Activated CD8-positive, alpha-beta memory T cell treated with anti-CD3 and anti-CD28 coated beads for 36 hours (primary cell): ENCODE measurements around the gene FBXL16. TPM values are rescaled to one million over a fixed set of nuclear protein-coding genes. Genes with fewer than 3 reads are reported as not detected.

Experiments used
- CTCF ChIA-PET: fragments of 350-600 bp; sonication (Branson Sonifier 250); formaldehyde crosslinking; loops from one replicate; lab custom pipeline; 2021; ENCODE audit warnings: antibody characterized with exemption; lab: Charles Lee
- POLR2A ChIA-PET: fragments of 350-600 bp; sonication (Branson Sonifier 250); formaldehyde crosslinking; loops from one replicate; lab custom pipeline; 2021; ENCODE audit warnings: antibody characterized with exemption; lab: Charles Lee
- total RNA-seq, 2 experiments: library from RNA; stranded (reverse); gene quantifications; one replicate each; pipeline ENCODE4 v1.2.3, GENCODE V29; 2021

The FBXL16 gene
- total RNA-seq, 2 experiments from 2014 or later: 4.1 to 5.7 TPM

DNA sequence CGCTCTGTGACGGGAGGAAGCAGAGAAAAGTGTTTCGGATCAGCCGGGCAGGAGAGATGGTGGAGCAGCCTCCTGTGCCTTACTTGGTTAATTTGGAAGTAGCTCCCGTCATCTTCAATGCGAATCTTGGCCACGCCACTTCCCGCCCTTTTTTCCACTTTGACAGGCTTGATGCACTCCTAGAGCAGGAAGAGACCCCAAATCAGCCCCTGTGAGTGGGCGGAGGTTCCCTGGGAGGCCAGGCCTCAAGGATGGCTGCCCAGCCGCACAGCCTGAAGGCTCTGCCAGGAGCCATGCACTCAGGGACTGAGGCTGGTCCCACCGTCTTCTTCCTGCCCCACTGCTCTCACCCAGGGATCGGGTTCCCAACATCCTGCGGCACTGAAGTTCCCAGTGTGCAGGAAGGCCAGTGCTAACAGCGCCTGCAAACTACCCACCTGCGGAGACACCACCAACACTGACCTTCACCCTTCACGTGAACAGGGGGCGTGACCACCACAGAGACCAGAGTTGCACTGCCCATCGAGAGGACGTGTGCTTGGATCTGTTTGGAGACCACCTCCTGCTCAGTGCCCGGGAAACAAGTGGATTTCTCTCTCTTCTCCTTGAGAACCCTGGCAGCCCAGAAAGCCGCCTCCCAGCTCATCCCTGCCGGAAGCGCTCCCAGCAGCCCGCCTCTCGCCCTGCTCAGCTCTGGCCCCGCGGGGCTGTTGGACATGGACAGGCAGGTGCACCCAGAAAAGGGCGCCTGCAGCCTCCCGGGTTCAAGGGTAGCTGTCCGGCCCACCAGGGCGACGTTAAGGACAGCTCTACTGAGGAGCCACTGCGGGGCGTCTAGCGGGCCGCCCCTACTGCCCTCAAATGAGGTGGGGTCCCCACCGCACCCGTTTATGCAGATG is 34.2 kb upstream of the FBXL16 start:
- ChIA-PET POLR2A (interaction anchor here (0.6 to 1.2 kb wide), 2 partner anchors 11 to 348 kb away, joined by 3 read pairs; no protein-coding TSS in a partner anchor), CTCF (interaction anchor here (0.6 to 5.2 kb wide), 6 partner anchors 13 to 777 kb away, joined by 3 to 17 read pairs (median 10); partner anchors contain the start of genes ANTKMT, CCDC78, HAGHL and METRN)

DNA sequence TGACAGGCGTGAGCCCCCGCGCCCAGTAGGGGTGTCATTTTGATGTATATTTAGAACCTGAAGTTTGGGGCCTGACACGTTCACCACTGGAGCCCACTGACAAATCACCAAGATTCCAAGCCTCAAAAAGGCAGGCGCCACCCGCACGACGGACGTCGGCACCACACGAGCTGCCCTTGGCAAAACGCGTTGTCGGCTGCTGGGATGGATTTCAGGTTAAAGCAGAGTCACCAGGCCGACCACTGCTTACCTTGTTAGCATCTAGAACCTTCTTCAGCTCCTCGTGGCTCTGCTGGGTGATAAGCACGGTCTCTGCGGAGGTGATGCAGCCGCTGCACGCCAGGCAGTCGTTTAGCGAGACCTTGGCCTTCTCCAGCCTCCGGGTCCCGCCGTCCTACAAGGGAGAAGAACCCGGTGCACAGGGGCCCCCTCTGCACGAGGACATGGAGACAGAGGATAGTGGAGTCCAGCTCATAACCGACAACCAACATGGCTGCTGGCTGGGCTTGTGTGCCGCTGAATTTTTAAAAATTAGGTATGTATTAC is 31.4 kb upstream of the FBXL16 start:
- ChIA-PET POLR2A (interaction anchor here (1.0 to 2.1 kb wide), 4 partner anchors 14 to 64 kb away, joined by 3 to 14 read pairs (median 3); partner anchors contain the start of genes ANTKMT and GNG13), CTCF (interaction anchor here (1.1 to 2.6 kb wide), 6 partner anchors 9 to 49 kb away, joined by 3 to 17 read pairs (median 10); partner anchors contain the start of genes ANTKMT, HAGHL and METRN)

DNA sequence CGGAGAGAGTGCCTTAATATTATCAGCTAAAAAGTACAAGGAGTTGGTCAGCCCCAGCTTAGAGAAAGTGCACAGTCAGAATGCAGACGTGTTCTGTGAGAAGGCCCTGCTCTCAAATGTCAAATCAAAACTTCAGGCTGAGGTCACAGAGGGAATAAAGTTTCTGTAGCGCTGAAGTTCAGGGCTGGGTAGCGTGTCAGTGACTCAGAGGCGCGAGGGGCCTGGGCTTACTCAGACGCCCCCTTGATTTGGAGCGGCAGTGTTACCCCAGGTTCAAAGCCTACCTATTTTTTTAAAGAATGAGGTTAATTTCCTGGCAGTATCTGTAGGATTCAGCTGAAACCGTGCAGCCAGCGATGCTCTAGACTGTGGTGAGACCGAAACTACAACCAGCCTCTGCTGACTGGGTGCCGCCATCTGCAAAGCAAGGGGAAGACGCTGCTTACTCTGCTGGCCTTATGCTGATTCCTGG is 30.4 kb upstream of the FBXL16 start:
- CTCF ChIA-PET: interaction anchor here (1.1 to 2.6 kb wide), 12 partner anchors 8 to 52 kb away, joined by 3 to 17 read pairs (median 4); partner anchors contain the start of genes ANTKMT, CCDC78, CHTF18 and HAGHL
- POLR2A ChIA-PET: interaction anchor here (1.0 to 2.1 kb wide), 7 partner anchors 8 to 65 kb away, joined by 3 to 14 read pairs (median 7); partner anchors contain the start of genes ANTKMT, CCDC78, GNG13 and JMJD8

DNA sequence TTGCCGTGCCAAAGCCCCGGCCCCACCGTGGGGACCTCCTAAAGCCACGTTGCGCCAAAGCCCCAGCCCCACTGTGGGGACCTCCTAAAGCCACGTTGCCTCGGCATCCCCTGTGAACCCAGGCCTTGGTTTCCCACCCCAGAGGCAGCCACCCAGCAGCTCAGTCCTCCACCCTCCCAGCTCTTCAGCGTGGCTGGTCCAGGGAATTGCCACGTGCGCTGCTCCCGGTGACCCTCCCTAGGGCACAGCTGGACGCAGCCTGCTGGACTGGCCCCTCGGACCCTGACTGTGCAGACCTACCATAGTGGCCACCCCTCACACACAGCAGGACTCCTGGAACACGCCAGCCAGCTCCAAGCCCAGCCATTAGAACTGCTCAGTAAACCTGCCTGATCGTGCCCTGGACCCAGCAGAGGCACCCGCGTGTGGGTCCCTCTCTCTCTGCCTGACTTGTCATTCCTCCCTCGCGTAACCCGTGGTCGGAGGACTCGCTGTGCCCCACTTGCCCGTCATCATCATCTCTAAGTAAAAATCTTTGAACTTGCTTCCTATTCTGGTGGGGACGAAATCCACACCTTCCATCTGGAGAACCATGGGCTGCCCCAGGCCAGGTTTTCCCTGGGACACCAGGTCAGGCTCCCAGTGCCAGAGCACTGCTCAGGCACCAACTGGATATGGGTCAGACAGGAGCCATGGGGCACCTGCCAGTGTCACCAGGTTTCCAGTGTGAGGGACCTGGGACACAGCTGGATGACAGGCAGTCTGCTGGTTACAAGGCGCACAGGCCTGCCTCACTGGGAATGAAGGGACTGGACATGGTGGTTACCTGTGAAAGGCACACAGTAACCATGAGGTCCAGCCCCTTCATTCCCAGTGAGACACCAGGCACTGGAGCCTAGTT is 29.6 kb upstream of the FBXL16 start:
- POLR2A ChIA-PET: interaction anchor here (1.2 to 2.1 kb wide), 6 partner anchors 7 to 51 kb away, joined by 3 to 14 read pairs (median 7); partner anchors contain the start of genes ANTKMT, CCDC78 and JMJD8

DNA sequence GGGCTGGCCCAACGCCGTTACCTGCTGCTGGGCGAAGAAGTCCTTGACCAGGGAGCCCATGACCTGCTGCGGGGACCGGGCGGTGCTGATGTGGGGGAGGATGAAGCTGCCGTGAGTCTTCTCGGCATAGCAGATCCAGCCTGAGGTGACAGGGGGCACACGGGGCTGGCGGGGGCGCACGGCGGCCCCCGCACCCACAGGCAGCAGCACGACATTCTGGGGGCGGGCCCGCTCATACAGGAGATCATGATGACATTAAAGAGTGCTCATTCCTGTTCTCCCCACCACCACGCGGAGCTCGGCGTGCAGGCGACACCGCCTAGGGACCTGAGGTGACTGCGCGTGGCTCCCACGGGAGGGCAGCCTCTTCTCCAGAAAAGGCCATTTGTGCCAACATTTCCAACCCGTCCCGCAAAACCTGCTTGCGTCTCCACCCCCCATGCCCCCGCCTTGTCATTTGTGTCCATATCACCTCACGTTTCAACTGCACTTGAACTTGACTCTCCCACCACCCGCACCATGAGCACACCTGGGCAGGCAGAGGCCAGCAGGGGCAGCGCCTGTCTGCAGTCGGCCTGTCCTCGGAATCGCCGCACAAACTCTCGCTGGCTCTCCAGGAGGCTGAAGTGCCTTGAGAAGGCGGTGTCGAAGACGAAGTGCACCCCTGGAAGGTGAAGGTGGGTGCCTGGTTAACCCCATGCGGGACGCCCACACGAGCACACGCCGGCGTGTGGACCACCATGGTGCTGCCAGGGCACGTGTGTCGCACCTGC is 28.8 kb upstream of the FBXL16 start:
- ChIA-PET CTCF (interaction anchor here (1.3 to 2.6 kb wide), 4 partner anchors 14 to 51 kb away, joined by 3 to 17 read pairs (median 9); partner anchors contain the start of gene ANTKMT), POLR2A (no interaction called here)

More for the DNA sequence above, 29.6 kb upstream of the FBXL16 start:
- CTCF ChIA-PET: interaction anchor here (1.1 to 2.6 kb wide), 10 partner anchors 9 to 53 kb away, joined by 3 to 17 read pairs (median 5); partner anchors contain the start of genes ANTKMT, CCDC78, CHTF18 and HAGHL

DNA sequence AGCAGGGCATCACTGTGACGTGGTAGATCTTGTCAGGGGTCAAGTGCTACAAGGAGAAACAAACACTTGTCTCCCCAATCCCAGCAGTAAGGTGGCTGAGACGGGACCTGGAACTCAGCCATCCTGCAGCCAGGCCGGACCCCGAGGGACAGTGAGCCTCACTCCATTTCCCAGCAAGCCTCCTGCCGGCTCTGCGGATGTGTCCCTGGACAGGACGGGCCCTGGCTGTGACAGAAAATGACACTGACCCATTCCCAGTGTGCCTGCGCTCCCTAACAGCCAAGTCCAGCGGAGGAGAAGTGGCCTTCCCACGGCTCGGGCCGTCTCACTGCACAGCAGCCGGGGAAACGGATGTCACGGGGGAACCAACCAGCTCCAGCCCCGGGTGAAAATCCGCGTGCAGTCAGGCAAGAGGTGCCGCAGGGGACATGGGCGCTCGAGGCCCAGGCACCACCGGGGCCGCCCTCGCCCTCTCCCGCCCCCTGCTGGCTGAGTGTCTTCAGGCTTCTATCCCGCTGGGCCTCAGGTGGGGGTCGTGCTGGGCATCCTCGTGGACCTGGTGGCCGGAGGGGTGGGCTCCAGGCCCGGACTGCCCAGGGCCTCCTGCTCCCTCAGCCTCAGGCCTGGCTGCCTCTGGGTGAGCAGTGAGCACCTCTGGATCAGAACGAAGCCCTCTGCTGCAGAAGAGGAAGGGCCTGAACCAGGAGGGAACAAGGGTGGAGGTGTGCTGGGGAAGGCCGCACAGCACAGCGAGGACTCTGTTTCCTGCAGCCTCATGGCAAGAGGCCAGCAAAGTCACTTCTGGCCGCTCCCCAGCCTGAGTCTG is 28.0 kb upstream of the FBXL16 start:
- ChIA-PET CTCF (interaction anchor here (1.3 to 1.4 kb wide), 4 partner anchors 14 to 36 kb away, joined by 3 to 7 read pairs (median 4); no protein-coding TSS in a partner anchor), POLR2A (no interaction called here)

DNA sequence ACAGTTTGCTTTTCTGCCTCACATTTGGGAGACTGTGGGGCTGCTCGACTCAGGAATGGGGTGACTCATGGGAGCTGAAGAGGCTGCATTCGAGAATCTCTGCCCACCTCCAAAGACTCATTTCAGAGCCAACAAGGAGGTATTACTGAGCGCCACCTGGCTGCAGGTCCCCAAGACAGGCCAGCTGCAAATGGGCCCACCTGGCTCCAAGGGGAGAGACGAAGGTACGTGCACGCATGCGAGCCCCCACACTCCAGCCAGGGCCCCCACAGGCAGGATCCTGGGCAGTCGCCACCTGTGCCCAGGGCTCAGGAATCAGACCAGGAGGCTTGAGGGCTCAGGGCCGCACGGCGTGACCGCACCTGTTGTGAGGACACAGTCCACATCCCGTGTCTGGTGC is 27.3 kb upstream of the FBXL16 start:
- ChIA-PET CTCF (interaction anchor here (1.3 to 1.4 kb wide), 3 partner anchors 13 to 37 kb away, joined by 3 to 7 read pairs (median 3); no protein-coding TSS in a partner anchor), POLR2A (interaction anchor here (0.8 kb wide), 1 partner anchor 12 kb away, joined by 3 read pairs; the partner anchor contains the start of gene ANTKMT)

DNA sequence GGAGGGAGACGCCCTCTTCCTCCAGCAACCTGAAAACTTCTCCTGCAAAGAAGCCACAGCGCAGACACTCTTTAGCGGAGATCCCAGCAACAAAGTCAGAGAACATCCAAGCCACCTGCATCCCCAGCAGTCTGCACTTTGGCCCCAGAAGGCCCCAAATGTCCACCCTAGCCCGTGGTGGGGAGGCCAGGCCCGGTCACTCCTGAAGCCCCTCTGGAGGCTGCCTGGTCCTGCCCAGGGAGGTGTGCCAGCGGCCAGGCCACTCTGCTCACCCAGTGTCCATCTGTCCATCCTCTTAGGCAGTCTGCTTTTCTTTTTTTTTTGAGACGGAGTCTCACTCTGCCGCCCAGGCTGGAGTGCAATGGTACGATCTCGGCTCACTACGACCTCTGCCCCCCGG is 26.7 kb upstream of the FBXL16 start:
- POLR2A ChIA-PET: interaction anchor here (0.8 kb wide), 1 partner anchor 12 kb away, joined by 3 read pairs; the partner anchor contains the start of gene ANTKMT
- CTCF ChIA-PET: interaction anchor here (1.3 to 1.4 kb wide), 3 partner anchors 12 to 38 kb away, joined by 3 to 7 read pairs (median 3); no protein-coding TSS in a partner anchor

DNA sequence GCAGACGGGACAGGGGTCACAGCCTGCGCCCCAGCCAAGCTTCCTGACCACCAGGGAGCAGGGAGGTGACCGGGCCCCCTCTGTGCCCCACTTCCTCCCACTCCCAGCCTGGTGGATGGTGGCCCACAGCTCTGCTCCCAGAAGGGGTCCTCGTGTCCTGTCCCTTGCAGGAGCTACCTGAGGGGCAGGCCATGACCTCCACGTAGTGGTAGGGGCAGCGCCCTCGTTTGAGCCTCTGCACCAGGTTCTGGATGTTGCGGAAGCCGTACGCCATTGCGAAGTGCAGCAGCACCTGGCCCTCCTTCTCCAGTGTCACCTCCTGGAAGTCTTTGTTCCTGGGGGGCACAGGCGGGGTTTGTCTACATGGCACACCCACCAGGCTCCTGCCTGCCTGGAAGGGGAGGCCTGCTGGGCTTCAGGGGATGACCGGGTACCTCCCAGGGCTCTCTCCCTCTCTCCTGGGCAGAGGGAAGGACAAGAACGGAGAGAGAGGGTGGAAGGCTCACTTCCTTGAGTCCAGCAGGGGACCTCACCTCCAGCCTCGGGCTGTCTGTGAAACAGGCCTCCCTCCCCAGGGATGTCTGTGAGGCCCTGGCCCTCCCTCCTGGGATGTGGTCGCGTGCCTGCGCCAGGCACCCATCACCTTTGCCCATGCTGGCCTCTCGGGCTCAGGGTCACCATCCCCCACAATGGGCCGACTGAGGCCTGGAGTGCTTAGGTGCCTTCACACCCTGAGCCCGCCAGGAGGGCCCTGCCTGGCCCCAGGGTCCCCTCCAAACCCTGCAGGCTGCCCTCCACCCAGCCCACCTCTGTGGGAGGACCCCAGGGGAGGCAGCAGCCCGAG is 25.3 kb upstream of the FBXL16 start:
- CTCF ChIA-PET: interaction anchor here (0.6 to 1.8 kb wide), 3 partner anchors 10 to 20 kb away, joined by 3 to 10 read pairs (median 4); partner anchors contain the start of gene ANTKMT
- POLR2A ChIA-PET: interaction anchor here (0.5 to 2.9 kb wide), 2 partner anchors 10 to 11 kb away, joined by 3 to 15 read pairs; partner anchors contain the start of gene ANTKMT

DNA sequence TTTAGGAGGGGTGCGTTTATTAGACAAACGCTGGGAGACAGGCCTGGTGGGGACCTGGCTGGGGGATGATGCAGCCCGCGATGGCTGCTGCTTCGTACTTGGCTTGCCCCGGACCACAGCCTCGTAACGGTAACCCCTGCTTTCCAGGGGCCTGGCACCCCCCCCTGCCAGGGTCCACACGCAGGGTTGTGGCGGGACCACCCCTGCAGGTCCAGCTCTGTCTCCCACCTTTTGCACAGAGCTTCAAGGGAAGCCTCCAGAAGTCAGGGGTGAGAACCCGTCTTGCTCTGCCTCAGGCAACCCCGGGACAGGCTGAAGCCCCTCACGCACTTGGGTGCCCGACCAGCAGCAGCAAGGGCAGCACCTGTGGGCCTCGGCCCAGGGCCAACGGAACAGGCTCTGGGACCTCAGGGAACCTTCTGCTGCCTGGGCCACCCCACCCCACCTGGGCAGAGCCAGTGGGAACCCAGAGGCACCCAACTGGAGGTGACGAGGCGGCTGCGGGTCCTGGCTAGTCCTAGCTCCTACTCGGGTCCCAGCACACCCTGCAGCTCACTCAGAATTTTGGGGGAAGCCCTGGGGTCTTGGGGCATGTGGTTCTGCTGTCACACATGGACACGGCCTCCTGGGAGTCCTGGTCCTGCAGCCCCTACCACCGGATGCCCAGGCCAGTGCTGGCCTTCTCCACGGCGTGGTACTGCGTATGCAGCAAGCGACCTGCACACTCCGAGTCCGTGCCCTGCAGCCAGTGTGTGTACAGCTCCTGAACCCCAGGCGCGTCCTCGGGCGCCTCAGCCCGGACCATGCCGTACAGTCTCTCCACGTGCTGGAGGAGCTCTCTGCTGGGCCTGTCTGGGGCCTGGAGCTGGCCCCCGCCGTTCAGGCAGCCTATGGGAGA is 24.4 kb upstream of the FBXL16 start:
- ChIA-PET CTCF (interaction anchor here (1.1 to 1.8 kb wide), 3 partner anchors 9 to 19 kb away, joined by 3 to 10 read pairs (median 5); partner anchors contain the start of genes ANTKMT and CIAO3), POLR2A (interaction anchor here (0.5 to 2.9 kb wide), 2 partner anchors 9 to 12 kb away, joined by 3 to 15 read pairs; partner anchors contain the start of gene ANTKMT)

DNA sequence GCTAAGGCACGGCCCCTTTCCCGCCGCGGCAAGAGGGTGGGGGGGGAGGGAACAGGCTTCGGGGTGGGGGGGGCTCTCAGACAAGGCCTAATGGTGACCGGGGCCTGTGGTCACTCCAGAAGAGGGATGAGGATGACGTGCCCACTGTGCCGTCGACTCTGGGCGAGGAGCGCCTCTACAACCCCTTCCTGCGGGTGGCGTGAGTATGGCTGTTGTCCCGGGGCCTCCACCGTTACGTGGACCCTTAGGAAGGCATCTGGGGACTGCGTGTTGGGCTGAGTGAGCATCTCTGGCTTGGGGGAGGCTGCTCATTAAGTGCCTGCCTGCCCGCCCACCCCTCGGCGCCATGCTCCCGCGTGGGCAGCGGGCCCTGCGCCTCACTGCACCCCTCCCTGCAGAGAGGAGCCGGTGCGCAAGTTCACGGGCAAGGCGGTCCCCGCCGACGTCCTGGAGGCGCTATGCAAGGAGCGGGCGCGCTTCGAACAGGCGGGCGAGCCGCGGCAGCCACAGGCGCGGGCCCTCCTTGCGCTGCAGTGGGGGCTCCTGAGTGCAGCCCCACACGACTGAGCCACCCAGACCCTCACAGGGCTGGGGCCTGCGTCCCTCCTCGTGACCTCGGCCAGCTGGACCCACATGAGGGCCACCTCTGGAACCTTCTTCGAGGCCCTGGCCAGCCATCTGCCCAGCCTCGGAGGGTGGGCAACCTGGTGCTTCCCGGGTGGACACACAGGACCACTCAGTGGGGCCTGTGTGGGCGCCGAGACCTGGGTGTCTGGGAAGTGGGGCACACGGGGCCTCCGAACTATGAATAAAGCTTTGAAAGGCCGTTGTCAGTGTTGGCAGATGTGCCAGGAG is 23.5 kb upstream of the FBXL16 start:
- POLR2A ChIA-PET: interaction anchor here (0.9 to 2.9 kb wide), 3 partner anchors 8 to 95 kb away, joined by 3 to 15 read pairs (median 12); partner anchors contain the start of gene ANTKMT
- CTCF ChIA-PET: interaction anchor here (1.1 to 1.8 kb wide), 4 partner anchors 8 to 18 kb away, joined by 3 to 10 read pairs (median 4); partner anchors contain the start of genes ANTKMT and CIAO3

DNA sequence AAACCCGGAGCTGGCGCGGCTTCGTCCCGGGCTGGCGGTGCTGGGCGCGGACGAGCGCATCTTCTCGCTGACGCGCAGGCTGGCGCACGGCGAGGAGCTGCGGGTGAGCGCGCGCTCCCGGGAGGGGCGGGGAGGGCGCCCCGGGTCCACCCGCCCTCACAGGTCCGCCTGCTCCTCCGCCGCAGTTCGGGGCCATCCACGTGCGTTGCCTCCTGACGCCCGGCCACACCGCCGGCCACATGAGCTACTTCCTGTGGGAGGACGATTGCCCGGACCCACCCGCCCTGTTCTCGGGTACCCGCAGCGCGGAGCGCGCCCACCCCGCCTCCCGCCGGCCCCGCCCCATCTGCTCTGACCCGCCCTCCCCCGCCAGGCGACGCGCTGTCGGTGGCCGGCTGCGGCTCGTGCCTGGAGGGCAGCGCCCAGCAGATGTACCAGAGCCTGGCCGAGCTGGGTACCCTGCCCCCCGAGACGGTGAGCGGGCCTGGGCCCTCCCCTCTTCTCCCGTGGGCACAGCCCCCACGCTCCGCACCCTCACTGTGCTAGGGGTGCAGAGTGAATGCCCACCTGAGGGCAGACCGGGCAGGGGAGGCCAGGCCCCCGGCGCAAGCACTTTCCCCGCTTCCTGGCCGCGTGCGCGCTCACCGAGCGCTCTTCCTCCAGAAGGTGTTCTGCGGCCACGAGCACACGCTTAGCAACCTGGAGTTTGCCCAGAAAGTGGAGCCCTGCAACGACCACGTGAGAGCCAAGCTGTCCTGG is 22.7 kb upstream of the FBXL16 start:
- ChIA-PET POLR2A (interaction anchor here (0.6 to 1.5 kb wide), 6 partner anchors 8 to 688 kb away, joined by 3 to 12 read pairs (median 3); partner anchors contain the start of gene CIAO3), CTCF (interaction anchor here (1.1 to 3.0 kb wide), 4 partner anchors 8 to 57 kb away, joined by 3 to 15 read pairs (median 4); partner anchors contain the start of gene CIAO3)
